Measurements from ENCODE around the gene PTGFRN. TPM values are rescaled to one million over a fixed set of nuclear protein-coding genes. Genes with fewer than 3 reads are reported as not detected.

PTGFRN gene
- total RNA-seq, 1 experiment from 2014 or later: 60.6 TPM

GRCh38 chr1:116891396-116892079, 18.2 kb upstream of the PTGFRN start:
- Histone ChIP-seq H3K4me3 (replicated peaks in 1 of 2; ENCODE audit: low read depth in 1 of 2, low read length in 2 of 2) (no peak overlapping the region), H3K79me2 (ENCODE audit: insufficient read depth, low read length) (no peaks in the 10 kb centered on the region), H2AFZ (ENCODE audit: low read depth, low read length, poor library complexity, severe bottlenecking) (no peak overlapping the region), H3K9ac (ENCODE audit: low read length) (no peak overlapping the region), H3K27me3 (ENCODE audit: insufficient read depth, low read length) (no peaks in the 10 kb centered on the region), H3K9me2 (ENCODE audit: insufficient read depth) (no peaks in the 10 kb centered on the region), H3K9me3 (ENCODE audit: control insufficient read depth in 1 of 2, insufficient read depth in 1 of 2, low read depth in 1 of 2, low read length in 2 of 2) (peaks cover 0 to 9% of the 10 kb centered on the region in 2 experiments; a peak in 1 of 4 replicates), H4K20me1 (ENCODE audit: insufficient read depth) (no peaks in the 10 kb centered on the region), H3K27ac (ENCODE audit: low read depth, low read length) (no peak overlapping the region), H3K4me1 (ENCODE audit: control insufficient read depth in 1 of 2, insufficient read depth in 2 of 2, low read length in 2 of 2) (no peaks in the 10 kb centered on the region), H3K36me3 (ENCODE audit: control insufficient read depth in 1 of 2, insufficient read depth in 2 of 2, low read length in 2 of 2) (no peaks in the 10 kb centered on the region), H3K4me2 (ENCODE audit: low read length) (no peak overlapping the region)
- BruUV-seq (replicated peaks): no TSS peak
- ChIA-PET RAD21 (ENCODE audit: low non-redundant PET in 1 of 2, low total read pairs in 2 of 2, uncharacterized antibody in 2 of 2, unreplicated experiment in 2 of 2) (no interaction called here), POLR2A (no interaction called here), CTCF (no interaction called here)
- ATAC-seq (no peak), DNase-seq (ENCODE audit: low read depth, low spot score) (no peak)
- intact Hi-C loops (cut with micrococcal nuclease): no loop called here
- TF ChIP-seq SRF (IDR thresholded peaks at IDR 0.05; ENCODE audit: low read depth) (no peak), CTCF (IDR thresholded peaks at IDR 0.05 in 2 of 3, conservative IDR thresholded peaks at IDR 0.05 in 1 of 3; ENCODE audit: borderline replicate concordance in 1 of 3, insufficient read depth in 1 of 3, low read depth in 2 of 3, low read length in 2 of 3) (no peak), POLR2A (IDR thresholded peaks at IDR 0.05; ENCODE audit: borderline replicate concordance, extremely low read depth, insufficient read depth, insufficient read length) (no peak), ELF1 (IDR thresholded peaks at IDR 0.05; ENCODE audit: borderline replicate concordance, low read depth) (no peak), ZFX (IDR thresholded peaks at IDR 0.05) (no peak), TCF7L2 (IDR thresholded peaks at IDR 0.05; ENCODE audit: borderline replicate concordance, extremely low read depth, insufficient read depth, insufficient read length) (no peak), EZH2phosphoT487 (IDR thresholded peaks at IDR 0.05; ENCODE audit: borderline replicate concordance) (no peak)

DNA sequence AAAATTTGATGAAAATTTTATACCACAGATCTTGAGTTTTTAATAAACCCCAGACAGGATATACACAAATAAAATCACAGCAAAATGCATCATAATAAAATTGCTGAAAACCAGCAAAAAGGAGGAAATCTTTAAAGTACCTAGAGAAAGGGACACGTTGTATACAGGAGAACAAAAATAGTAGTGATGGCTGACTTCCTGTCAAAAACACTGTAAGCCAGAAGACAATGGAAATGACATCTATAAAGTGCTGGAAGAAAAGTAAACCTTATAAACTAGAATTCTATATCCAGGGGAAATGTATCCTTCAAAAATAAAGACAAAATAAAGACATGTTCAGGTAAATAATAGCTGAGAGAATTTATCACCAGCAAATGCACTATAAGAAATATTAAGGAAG, 14.6 kb upstream of the PTGFRN start:
- no peaks in the 10 kb centered on the region for H4K20me1 ChIP-seq (ENCODE audit: insufficient read depth)
- intact Hi-C loops (cut with micrococcal nuclease): no loop called here
- BruUV-seq (replicated peaks): no TSS peak
- H3K4me3 ChIP-seq (replicated peaks in 1 of 2; ENCODE audit: low read depth in 1 of 2, low read length in 2 of 2): no peak overlapping the region
- H3K27ac ChIP-seq (ENCODE audit: low read depth, low read length): no peak overlapping the region
- H3K4me1 ChIP-seq (ENCODE audit: control insufficient read depth in 1 of 2, insufficient read depth in 2 of 2, low read length in 2 of 2): no peaks in the 10 kb centered on the region
- H3K9ac ChIP-seq (ENCODE audit: low read length): no peak overlapping the region
- H3K79me2 ChIP-seq (ENCODE audit: insufficient read depth, low read length): no peaks in the 10 kb centered on the region
- no peaks in the 10 kb centered on the region for H3K36me3 ChIP-seq (ENCODE audit: control insufficient read depth in 1 of 2, insufficient read depth in 2 of 2, low read length in 2 of 2)
- TF ChIP-seq EGR1 (IDR thresholded peaks at IDR 0.05; ENCODE audit: low read depth) (no peak), CBX3 (IDR thresholded peaks at IDR 0.05; ENCODE audit: low read depth) (peak; percentile 41; the same call in 1 of the 2 replicates)
- peaks cover 0 to 9% of the 10 kb centered on the region in 2 experiments; a peak in 1 of 4 replicates for H3K9me3 ChIP-seq (ENCODE audit: control insufficient read depth in 1 of 2, insufficient read depth in 1 of 2, low read depth in 1 of 2, low read length in 2 of 2)
- H3K27me3 ChIP-seq (ENCODE audit: insufficient read depth, low read length): no peaks in the 10 kb centered on the region
- ATAC-seq (no peak), DNase-seq (ENCODE audit: low read depth, low spot score) (no peak)
- no peak overlapping the region for H2AFZ ChIP-seq (ENCODE audit: low read depth, low read length, poor library complexity, severe bottlenecking)
- no peak overlapping the region for H3K4me2 ChIP-seq (ENCODE audit: low read length)
- ChIA-PET CTCF (no interaction called here), POLR2A (no interaction called here), RAD21 (ENCODE audit: low non-redundant PET in 1 of 2, low total read pairs in 2 of 2, uncharacterized antibody in 2 of 2, unreplicated experiment in 2 of 2) (no interaction called here)
- H3K9me2 ChIP-seq (ENCODE audit: insufficient read depth): no peaks in the 10 kb centered on the region

Measured in HCT116 (cell line).